ENCODE results near the gene XYLT1. TPM values are rescaled to one million over a fixed set of nuclear protein-coding genes. Genes with fewer than 3 reads are reported as not detected.

Gene XYLT1
- total RNA-seq, 1 donor from 2014 or later, result 1.6 TPM

- Histone ChIP-seq H3K27me3 (ENCODE audit: control insufficient read depth, insufficient read depth, low read length) (no peaks in the 10 kb centered on the region), H3K4me3 (ENCODE audit: low read depth, low read length) (no peak overlapping the region), H3K36me3 (ENCODE audit: control insufficient read depth, insufficient read depth, low read length) (no peaks in the 10 kb centered on the region)
- DNase-seq (ENCODE audit: low read depth), result no peak
- TF ChIP-seq CTCF (IDR thresholded peaks at IDR 0.05; ENCODE audit: insufficient read depth, low read length, poor library complexity, severe bottlenecking), result no peak
Observed at GRCh38 chr16:17396762-17397498, 73.8 kb downstream of the XYLT1 start.

DNA sequence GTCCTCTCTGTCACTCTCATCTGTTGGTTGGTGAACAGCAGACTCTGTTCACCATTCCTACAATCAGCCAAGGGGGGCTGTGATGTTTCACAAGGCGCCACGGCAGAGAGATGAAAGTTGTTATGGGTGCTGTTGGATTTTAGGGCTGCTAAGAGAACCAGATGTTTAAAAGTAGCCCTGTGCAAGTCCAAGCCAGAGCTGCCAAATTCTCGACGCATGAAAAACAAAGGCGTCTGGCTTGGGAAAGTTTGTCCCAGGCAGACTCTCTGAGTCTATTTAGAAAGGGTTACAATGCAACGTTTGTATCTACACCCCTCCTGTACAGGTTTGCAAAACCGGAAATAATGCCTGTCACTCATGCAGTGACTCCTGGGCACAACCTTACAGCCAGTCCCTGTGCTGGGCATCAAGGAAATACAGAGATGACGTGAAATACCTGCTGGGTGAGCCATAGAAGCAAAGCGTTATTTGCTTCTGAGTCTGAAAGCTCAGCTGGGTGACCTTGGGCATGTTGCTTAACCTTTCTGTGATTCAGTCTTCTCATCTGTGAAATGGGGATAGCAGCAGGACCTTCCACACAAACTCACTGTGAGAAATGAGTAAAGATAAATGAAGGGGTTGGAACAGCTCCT lies 74.8 kb downstream of the XYLT1 start:
- Histone ChIP-seq H3K36me3 (ENCODE audit: control insufficient read depth, insufficient read depth, low read length) (no peaks in the 10 kb centered on the region), H3K4me3 (ENCODE audit: low read depth, low read length) (no peak overlapping the region), H3K27me3 (ENCODE audit: control insufficient read depth, insufficient read depth, low read length) (no peaks in the 10 kb centered on the region)
- DNase-seq (ENCODE audit: low read depth), result no peak
- no peak for TF ChIP-seq CTCF (IDR thresholded peaks at IDR 0.05; ENCODE audit: insufficient read depth, low read length, poor library complexity, severe bottlenecking)

- Histone ChIP-seq H3K4me3 (ENCODE audit: low read depth, low read length) (no peak overlapping the region), H3K36me3 (ENCODE audit: control insufficient read depth, insufficient read depth, low read length) (no peaks in the 10 kb centered on the region), H3K27me3 (ENCODE audit: control insufficient read depth, insufficient read depth, low read length) (no peaks in the 10 kb centered on the region)
- no peak for DNase-seq (ENCODE audit: low read depth)
- no peak for TF ChIP-seq CTCF (IDR thresholded peaks at IDR 0.05; ENCODE audit: insufficient read depth, low read length, poor library complexity, severe bottlenecking)
Observed at GRCh38 chr16:17392857-17393692, 77.7 kb downstream of the XYLT1 start.

DNA sequence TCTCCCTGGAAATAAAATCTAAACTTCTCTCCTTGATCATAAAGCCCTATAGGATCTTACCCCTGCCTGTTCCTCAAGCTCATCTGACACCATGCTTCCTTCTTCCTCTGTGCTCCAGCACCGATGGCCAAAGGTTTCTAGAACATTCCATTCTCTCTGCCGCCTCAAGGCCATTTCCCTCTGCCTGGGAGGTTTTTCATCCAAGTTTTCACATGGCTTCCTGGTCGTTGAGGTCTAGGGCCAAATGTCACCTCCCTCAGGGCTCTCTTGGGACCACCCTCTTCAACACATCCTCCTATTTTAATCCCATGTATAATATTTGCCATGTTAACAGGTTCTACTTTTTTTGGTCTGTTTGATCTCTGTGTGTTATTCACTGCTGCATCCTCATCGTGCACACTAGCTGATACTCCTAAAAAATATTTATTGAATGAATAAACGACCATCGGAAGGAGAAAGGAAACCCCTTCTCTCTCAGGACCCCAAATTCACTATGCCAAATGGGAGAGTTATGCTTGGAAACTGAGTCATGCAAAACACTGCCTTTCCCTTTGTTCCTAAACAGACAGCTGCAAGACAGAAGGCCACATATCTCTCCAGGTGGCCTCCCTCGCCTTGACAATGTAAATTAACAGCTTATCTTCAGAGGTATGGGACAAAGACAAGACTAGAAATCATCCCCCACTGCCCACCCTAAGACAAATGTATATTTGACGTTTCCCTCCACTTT lies 78.5 kb downstream of the XYLT1 start:
- Histone ChIP-seq H3K27me3 (ENCODE audit: control insufficient read depth, insufficient read depth, low read length) (no peaks in the 10 kb centered on the region), H3K4me3 (ENCODE audit: low read depth, low read length) (no peak overlapping the region), H3K36me3 (ENCODE audit: control insufficient read depth, insufficient read depth, low read length) (no peaks in the 10 kb centered on the region)
- no peak for TF ChIP-seq CTCF (IDR thresholded peaks at IDR 0.05; ENCODE audit: insufficient read depth, low read length, poor library complexity, severe bottlenecking)
- no peak for DNase-seq (ENCODE audit: low read depth)

DNA sequence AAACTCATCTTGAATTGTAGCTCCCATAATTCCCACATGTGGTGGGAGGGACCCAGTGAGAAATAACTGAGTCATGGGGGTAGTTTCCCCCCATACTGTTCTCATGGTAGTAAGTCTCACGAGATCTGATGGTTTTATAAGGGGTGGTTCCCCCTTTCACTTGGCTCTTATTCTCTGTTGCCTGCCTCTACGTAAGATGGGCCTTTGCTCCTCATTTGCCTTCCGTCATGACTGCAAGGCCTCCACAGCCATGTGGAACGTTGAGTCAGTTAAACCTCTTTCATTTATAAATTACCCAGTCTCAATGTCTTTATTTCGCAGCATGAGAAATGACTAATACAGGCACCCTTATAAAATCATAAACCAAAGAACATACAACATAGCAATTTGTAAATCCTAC lies 79.0 kb downstream of the XYLT1 start:
- Histone ChIP-seq H3K36me3 (ENCODE audit: control insufficient read depth, insufficient read depth, low read length) (no peaks in the 10 kb centered on the region), H3K27me3 (ENCODE audit: control insufficient read depth, insufficient read depth, low read length) (no peaks in the 10 kb centered on the region), H3K4me3 (ENCODE audit: low read depth, low read length) (no peak overlapping the region)
- no peak for TF ChIP-seq CTCF (IDR thresholded peaks at IDR 0.05; ENCODE audit: insufficient read depth, low read length, poor library complexity, severe bottlenecking)
- no peak for DNase-seq (ENCODE audit: low read depth)
